GM19035 (cell line): ENCODE results near the gene TMEM120B.

Experiments
- ATAC-seq: cut with Tn5 transposase; IDR thresholded peaks from one replicate; pipeline ENCODE4 v1.9.1; 2021; ENCODE audit not compliant: unreplicated experiment

TMEM120B gene

DNA sequence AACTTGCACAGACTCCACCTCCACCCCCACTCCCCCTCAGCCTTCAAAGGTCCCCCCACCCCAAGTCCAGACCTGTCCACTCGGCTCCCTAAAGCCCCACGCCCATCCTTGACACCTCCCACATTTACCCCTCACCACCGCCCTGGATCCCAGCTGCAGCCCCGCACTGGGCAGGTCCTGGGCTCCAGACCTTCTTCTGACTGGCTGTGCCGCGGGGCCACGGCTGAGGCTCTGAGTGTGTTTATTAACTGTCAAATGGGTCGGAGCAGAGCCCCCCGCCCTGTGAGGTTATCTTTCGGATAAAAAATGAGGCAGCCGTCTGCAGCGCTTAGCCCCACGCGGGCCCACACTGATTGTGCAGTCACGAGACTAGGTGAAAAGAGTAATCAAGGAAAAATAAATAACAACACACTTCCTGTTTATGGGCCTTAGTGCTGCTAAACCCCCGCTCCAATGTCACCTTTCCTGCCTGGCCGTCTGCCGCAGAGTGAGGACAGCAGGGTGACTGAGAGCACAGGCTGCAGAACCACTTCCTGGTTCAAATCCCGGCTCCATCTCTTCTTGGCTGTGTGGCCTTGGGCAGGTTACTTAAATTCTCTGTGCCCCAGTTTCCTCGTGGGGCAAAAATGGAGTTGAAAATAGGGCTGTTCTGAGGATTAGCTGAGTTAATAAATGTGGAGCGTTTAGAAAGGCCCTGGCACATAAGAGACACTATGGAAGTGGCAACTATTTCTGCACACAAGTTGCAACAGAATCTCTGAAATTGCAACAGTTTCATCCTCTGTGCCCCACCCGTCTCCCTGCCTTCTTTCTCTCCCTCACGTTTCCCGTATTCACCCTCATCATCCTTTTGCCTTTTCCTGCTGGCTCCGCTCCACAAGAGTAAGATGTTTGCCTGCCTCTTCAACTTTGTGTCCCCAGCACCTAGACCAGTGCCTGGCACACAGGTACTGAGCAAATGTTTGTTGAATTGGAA lies 100.7 kb downstream of the TMEM120B start:
- no peak for ATAC-seq

DNA sequence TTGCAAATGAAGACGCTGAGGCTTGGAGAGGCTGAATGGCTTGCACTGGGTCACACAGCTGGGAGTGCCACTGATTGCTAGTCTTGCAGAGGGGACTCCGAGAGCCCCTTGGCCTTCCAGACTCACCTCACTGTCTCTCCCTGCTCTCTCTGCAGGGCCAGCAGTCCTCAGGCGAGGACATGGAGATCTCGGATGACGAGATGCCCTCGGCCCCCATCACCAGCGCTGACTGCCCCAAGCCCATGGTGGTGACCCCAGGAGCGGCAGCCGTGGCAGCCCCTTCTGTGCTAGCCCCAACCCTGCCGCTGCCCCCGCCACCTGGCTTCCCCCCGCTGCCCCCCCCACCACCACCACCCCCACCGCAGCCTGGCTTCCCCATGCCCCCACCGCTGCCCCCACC lies 101.4 kb downstream of the TMEM120B start:
- ATAC-seq, result no peak

DNA sequence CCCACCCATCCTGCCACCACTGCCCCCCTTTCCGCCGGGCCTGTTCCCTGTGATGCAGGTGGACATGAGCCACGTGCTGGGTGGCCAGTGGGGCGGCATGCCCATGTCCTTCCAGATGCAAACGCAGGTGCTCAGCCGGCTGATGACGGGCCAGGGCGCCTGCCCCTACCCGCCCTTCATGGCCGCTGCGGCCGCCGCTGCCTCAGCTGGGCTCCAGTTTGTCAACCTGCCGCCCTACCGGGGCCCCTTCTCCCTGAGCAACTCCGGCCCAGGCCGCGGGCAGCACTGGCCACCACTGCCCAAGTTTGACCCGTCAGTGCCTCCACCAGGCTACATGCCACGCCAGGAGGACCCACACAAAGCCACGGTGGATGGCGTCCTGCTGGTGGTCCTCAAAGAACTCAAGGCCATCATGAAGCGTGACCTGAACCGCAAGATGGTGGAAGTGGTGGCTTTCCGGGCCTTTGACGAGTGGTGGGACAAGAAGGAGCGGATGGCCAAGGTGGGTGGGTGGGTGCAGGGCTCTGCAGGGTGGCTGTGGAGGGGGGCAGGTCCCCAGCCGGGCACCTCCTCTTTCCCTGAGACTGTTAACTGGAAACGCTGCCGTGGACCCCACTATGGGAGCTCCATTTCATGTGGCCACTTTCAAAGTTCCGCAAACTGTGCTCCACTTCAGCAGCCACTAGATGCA lies 102.0 kb downstream of the TMEM120B start:
- ATAC-seq, result no peak

DNA sequence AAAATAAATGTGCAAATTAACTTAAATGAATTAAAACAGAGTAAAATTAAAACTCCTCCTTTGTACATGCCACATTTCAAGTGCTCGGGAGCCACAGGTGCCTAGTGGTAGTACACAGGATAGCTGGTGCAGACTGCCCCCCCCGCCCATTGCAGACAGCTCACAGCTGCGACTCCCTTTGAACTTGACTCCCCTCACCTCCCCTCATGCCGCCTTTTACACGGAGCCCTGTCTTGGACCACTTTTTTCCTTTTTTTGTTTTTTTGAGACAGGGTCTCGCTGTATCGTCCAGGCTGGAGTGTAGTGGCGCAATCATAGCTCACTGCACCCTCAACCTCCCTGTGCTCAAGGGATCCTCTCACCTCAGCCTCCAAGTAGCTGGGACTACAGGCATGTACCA lies 102.7 kb downstream of the TMEM120B start:
- ATAC-seq, result no peak

DNA sequence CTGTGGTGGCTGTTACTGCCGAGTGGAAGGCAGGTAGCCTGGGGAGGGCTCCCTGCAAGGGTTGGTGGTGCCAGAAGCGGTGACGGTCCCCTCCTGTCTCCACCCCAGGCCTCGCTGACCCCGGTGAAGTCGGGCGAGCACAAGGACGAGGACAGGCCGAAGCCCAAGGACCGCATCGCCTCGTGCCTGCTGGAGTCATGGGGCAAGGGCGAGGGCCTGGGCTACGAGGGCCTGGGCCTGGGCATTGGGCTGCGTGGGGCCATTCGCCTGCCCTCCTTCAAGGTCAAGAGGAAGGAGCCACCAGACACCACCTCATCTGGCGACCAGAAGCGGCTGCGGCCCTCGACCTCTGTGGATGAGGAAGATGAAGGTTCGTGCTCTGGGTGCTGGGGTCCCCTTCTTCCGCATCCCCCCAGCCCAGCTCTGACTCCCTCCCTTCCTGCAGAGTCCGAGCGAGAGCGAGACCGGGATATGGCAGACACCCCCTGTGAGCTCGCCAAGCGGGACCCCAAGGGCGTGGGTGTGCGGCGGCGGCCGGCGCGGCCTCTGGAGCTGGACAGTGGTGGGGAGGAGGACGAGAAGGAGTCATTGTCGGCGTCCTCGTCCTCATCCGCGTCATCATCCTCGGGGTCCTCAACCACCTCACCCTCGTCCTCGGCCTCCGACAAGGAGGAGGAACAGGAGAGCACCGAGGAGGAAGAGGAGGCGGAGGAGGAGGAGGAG lies 104.5 kb downstream of the TMEM120B start:
- ATAC-seq, result no peak

DNA sequence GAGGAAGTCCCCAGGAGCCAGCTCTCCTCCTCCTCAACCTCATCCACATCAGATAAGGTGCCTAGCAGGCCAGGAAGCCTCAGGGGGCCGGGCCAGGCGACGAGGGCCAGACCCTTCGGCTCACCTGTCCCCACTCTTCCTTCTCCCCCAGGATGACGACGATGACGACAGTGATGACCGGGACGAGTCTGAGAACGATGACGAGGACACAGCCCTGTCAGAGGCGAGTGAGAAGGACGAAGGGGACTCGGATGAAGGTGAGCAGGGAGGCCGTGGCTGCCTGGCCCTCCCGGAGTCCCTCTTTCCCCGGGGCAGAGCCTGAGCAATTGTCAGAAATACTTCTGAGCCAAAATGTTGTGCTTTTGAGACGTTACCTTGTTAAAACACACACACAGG lies 105.1 kb downstream of the TMEM120B start:
- no peak for ATAC-seq

DNA sequence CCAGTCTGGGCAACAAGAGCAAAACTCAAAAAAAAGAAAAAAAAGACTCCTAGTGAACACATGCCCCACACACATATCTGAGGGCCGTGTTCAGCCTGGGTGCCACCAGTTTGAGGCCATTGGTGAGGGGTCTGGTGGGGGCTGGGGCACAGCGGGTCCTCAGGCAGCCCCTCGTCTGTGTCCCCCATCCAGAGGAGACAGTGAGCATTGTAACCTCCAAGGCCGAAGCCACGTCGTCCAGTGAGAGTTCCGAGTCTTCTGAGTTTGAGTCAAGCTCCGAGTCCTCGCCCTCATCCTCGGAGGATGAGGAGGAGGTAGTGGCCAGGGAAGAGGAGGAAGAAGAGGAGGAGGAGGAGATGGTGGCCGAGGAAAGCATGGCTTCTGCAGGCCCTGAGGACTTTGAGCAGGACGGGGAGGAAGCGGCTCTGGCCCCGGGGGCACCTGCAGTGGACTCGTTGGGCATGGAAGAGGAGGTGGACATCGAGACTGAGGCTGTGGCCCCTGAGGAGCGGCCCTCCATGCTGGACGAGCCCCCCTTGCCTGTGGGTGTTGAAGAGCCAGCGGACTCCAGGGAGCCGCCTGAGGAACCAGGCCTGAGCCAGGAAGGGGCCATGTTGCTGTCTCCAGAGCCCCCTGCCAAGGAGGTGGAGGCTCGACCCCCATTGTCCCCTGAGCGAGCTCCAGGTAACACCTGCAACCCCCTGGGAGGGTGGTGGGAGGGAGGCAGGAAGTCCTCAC lies 106.8 kb downstream of the TMEM120B start:
- ATAC-seq, result no peak

DNA sequence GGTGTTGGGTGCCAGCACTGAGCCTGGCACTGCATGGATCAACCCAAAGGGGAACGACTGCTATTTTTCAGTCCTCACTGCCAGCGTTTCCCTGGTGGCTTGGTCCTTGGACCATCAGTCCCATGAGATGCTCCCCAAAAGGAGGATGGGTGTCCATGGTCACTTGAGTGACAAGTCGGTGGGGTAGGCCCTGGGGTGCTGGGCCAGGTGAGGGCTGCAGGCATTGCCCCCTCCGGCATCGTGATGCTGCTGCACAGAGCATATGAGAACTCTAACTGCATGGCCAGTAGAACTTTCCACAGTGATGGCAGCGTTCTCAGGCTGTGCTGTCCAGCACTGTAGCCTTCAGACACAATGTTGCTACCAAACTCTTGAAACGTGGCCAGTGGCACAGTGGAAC lies 107.5 kb downstream of the TMEM120B start:
- no peak for ATAC-seq

DNA sequence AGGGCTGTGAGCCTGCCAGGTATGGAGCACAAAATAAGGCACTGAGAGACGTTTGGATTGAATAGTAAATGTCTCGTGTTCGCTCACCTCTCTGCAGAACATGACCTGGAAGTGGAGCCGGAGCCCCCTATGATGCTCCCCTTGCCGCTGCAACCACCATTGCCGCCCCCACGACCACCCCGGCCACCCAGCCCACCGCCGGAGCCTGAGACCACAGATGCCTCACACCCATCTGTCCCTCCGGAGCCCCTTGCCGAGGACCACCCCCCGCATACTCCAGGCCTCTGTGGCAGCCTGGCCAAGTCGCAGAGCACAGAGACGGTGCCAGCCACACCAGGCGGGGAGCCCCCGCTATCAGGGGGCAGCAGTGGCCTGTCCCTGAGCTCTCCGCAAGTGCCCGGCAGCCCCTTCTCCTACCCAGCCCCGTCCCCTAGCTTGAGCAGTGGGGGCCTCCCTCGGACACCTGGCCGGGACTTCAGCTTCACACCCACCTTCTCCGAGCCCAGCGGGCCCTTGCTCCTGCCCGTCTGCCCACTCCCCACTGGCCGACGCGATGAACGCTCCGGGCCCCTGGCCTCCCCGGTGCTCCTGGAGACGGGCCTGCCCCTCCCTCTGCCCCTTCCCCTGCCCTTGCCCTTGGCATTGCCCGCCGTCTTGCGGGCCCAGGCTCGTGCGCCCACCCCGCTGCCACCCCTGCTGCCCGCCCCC lies 110.0 kb downstream of the TMEM120B start:
- no peak for ATAC-seq

DNA sequence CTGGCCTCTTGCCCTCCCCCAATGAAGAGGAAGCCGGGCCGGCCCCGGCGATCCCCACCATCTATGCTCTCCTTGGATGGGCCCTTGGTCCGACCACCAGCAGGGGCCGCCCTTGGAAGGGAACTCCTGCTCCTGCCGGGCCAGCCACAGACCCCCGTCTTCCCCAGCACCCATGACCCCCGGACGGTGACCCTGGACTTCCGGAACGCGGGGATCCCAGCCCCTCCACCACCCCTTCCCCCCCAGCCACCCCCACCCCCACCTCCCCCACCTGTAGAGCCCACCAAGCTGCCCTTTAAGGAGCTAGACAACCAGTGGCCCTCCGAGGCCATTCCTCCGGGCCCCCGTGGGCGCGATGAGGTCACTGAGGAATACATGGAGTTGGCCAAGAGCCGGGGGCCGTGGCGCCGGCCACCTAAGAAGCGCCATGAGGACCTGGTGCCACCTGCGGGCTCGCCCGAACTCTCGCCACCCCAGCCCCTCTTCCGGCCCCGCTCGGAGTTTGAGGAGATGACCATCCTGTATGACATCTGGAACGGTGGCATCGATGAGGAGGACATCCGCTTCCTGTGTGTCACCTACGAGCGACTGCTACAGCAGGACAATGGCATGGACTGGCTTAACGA lies 110.7 kb downstream of the TMEM120B start:
- no peak for ATAC-seq

DNA sequence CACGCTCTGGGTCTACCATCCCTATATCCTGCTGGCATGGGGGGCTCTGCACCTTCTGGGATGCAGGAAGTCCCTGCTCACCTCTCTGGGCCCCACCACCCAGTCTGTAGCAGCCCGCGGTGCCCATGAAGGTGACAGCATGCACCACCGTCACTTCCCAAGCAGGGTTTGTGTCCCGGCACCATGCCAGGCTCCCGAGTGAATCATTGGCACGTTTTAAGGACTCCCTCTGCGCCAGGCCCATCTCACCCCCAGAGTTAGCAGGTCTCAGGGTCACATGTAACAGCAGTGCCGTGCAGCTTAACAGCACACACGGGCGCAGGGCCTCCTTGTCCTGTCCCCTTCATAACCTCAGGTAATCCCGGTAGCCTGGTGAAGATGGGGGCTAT lies 111.2 kb downstream of the TMEM120B start:
- no peak for ATAC-seq

DNA sequence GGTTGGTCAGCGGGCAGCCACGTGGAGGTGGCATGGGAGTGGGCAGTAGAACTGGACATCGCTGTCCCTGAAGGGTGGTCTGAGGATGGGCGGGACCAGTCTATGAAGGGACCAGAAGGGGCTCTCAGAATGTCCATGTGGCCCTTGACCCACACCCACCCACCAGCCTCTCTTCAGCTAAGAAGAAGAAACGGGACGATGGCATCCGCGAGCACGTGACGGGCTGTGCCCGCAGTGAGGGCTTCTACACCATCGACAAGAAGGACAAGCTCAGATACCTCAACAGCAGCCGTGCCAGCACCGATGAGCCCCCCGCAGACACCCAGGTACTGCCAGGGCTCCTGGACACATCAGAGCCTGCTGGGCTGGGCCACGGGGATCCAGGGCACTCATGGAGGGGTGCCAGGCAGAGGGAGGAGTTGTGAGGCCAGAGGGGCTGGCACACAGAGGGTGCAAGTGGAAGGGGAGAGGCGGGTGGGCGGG lies 112.5 kb downstream of the TMEM120B start:
- no peak for ATAC-seq

DNA sequence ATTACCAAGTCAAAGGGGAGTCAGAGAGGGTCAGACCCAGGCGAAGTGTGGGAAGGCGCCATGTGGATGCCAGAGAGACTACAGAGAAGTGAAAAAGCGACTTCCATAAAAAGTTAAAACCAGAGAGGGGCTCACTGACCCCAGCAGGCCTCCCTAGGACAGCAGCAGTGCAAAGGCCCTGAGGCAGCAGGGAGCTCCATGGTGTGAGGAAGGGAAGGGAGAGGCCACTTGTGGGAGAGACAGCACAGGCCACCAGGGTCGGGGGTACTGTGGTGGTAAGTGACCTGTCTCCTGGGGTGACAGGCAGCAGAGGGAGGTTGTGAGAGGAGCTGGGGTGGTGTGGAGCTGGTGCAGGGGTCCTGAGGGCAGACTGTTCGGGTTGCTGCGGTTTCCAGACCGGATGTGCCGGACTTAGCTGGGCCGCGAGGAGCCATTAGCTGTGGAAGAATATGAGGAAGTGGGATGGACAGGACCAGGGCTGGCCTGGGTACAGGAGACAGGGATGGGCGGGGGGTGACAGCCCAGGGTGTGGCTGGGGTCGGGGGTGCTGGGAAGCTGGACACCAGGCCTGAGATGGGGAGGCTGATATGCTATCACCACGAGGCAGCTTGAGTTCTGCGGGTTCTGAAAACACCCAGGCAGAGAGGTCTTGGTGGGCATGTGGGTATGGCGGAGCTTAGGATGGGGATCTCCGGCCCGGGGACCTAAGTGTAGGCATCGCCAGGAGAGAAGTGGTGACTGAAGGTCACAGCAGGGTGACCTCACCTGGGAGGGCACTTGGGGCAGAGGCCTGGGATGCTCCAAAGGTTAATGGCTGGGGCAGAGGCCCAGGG lies 114.0 kb downstream of the TMEM120B start:
- ATAC-seq, result no peak

DNA sequence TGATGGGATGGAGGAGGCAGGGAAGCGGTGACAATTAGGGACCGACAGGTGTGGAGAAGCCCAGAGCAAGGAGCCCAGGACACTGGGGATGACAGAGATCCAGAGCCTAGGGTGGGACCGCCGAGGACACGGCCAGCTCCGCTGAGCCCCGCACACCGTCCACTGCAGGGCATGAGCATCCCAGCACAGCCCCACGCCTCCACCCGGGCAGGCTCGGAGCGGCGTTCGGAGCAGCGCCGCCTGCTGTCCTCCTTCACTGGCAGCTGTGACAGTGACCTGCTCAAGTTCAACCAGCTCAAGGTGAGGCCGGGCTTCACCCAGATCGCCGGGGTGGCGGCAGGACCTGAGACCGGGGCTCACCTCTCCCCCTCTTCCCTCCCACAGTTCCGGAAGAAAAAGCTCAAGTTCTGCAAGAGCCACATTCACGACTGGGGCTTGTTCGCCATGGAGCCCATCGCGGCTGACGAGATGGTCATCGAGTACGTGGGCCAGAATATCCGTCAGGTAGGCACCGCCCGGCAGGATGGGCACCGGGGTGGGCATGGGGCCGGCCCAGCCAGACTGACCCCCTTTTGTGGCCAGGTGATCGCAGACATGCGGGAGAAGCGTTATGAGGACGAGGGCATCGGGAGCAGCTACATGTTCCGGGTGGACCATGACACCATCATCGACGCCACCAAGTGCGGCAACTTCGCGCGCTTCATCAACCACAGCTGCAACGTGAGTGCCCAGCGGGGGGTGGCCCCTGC lies 115.0 kb downstream of the TMEM120B start:
- no peak for ATAC-seq

DNA sequence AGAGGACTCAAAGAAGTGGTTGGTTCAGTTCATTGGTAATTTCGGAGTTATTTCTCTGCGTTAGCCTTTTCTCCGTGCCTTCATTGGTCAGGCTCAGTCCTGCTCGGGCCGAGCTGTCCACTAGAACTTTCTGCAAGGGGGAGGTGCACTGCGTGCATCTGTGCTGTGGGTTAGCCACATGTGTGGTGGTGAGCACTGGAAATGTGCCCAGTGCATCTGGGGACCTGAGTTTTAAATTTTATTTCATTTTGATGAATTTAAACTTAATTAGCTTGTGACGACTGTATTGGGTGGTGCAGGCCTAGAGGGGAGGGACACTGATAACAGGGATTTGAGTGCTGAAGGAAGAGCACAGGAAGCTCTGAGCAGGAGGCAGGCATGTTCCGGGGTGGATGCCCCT lies 115.8 kb downstream of the TMEM120B start:
- no peak for ATAC-seq

DNA sequence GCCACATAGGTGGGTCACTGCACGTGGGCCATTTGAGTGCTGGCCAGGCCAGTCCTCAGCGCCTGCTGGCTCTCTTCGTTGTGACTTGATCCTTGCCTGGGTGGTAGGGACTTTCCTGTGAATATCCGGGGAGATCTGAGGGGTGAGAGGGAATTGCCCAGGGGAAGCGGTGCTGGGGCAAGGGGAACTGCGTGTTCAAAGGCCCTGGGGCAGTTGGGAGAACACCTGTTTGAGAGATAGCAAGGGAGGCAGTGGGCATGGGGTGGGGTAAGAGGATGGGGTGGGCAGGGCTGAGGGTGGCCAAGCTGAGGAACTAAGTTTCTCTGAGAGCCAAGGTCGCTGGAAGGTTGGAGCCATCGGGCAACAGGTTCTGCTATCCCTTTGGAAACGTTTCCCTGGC lies 116.3 kb downstream of the TMEM120B start:
- no peak for ATAC-seq

DNA sequence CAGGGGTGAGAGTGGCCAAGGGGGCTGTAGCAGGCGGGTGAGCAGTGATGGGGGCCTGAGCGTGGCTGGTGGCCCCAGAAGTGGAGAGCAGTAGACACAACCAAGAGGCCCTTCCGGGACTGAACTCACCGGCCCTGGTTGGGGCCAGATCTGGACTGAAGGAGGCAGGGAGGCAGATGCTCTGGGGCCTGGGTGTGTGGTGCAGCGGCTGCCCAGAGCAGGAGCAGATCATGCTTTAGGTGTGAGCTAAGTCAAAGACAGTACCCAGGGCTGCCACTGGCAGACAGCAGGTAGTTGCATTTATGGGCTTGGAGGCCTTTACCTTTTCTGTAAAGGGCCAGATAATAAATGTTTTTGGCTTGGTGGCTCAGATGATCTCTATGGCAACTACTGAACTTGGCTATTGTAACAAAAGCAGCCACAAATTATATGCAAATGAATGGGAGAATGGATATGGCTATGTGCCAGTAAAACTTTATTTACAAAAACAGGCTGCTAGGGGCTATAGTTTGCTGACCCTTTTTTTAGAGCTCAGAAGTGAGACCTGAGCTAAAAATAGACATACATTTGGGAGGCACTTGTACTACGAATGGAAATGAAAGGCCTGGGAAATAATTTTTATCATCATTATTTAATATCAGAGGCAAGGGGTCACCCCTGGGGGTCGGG lies 116.8 kb downstream of the TMEM120B start:
- ATAC-seq, result no peak

DNA sequence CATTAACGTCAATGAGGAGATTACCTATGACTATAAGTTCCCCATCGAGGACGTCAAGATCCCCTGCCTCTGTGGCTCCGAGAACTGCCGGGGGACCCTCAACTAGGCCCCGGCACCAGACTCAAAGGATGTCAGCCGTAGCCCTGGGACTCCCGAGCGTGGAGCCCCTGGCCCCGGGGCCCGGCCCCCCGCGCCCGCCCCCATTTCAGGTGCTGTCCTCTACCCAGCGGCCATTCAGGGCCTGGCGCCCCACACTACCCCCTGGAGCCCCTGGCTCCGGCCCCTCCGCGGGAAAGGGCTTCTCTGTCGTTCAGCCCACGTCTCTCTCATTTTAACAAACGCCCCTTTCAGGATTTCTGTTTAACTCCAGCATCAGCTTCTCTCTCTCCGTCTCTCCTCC lies 117.6 kb downstream of the TMEM120B start:
- no peak for ATAC-seq
